Bone marrow (tissue), 2 donors: ENCODE data around the gene DAB1.

ENCODE experiments used
- DNase-seq, 2 donors: peaks; one replicate each; lab custom pipeline; 2025; lab: John Stamatoyannopoulos, UW

DAB1 gene

DNA sequence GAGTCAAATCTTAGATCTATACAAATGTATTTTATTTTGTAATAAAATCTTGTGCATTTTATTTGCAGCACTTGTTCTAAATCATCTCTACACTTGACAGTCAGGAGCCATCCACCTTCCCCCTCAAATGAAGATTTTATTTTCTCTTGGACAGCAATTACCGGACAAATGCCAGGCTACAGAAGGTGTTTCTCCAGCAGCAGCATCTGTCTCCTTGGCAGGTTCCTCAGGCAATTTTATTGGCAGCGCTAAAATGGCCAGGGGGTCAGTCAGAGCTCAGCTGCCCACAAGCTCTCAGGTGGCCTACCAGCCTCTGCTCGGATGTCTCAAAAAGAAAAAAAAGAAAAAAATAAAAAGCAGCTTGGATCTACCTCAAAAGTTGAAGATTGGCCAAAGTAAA is 107.6 kb downstream of the DAB1 start:
- no peak for DNase-seq

DNA sequence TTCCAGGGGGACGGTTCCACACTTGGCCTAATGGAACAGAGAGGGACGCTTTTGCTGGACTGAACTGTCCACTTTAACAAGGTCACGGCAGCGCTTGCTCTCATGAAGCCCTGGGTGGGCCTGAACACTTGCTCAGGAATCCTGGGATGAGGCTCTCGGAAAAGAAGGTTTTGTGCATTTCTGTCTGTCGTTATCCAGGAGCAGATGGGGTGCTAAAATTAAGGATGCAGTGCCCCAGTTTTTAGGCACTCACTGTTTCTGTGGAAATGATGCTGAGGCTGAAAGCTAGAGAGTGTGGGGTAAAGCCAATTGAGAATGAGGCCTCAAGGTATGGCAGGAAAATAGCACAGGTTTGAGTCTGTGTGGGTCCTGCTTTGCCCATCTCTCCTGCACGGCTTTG is 111.0 kb downstream of the DAB1 start:
- DNase-seq, result no peak

DNA sequence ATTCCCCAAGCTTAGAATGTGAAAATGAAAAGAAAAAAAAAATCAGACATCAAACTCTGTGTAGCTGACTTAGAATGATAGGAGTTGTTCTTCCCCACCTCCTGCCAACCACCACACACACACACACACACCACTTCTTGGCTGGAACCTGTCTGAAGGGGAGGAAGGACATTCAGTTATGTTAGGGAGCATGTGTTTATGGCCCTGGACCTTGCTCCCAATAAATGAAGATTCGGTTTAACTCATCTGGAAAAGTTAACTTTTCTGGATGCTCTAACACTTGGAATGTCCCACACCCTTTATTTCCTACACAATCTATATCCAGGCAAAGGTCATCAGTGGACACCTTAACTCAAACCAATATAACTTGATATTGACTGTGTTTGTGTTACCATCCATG is 112.4 kb downstream of the DAB1 start:
- DNase-seq, result no peak

DNA sequence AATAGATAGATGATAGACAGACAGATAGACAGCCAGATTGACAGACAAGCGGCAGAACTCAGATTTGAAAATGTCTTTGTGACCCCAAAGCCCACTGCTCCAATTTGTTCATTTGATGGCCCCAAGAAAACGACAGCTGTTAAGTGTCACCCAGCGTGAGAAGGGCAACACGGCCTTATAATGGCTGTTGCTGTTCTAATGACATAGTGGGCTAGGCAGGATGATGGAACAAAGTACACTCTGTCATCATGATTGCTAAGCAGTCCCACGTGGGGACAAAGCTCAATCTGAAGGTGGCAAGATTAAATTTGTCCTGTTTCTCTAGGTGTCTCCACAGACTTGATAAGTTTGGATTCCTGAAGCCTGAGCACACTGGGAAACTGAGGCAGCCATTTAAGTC is 112.9 kb downstream of the DAB1 start:
- no peak for DNase-seq

DNA sequence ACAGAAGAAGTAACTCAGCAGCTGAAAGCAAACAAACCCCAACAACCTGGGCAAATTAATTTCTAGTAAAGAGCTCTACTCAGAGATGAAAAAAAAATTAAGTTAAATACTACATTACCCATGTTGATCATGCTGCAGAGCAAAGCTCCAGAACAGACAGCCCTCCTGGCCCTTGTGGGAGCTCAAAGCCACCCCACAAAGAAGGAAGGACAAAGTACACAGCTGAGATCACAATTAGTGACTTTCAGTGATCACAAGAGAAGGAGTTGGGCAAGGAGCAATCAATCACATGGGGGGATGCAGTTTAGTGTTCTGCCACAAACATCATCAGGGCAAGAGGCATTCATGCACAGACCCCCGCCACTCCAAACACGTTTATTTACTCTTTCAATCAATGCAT is 114.2 kb downstream of the DAB1 start:
- no peak for DNase-seq

DNA sequence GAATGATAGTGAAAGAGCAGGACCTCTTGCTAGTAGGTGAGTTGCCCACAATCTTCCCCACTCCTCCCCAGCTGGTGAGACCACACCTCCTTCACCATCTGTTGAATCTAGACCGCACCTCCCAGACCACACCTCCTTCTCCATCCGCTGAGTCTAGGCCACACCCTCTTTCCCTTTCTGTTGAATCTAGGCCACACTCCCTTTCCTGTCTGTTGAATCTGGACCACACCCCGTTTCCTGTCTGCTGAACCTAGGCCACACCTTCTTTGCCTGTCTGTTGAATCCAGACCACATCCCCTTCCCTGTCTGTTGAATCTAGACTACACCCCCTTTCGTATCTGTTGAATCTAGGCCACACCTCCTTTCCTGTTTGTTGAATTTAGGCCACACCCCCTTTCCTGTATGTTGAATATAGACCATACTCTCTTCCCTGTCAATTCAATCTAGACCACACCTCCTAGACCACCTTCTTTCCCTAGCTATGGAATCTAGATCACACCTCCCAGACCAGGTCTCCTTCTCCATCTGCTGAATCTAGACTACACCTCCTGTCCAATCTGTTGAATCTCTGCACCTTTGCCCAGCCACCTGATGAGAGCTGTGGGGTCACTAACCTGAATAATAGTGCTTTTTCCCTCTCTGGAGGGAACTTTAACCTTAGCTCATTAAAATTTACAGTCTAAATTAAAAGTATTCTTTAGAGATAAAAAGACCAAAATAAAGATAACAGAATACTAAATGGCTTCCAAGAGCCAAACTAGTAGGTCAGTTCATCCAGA is 116.3 kb downstream of the DAB1 start:
- no peak for DNase-seq

DNA sequence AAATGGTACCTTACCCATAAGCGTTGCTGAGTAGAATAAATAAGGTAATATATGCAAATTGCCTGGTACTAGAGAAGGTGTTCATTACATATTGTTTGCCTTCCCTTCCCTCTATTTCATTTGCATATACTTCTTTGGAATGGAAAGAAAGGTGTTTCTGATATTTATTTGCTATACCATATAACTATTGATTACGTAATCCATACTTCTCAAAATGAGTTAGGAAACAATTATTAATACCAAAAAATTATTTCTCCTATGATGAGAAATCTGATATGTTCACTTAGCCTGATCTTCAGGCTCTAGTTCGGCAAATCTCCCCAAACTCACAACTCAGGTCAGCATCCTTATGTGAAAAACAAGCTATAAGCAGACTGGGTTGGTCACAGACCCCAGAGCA is 119.3 kb downstream of the DAB1 start:
- DNase-seq, result no peak

DNA sequence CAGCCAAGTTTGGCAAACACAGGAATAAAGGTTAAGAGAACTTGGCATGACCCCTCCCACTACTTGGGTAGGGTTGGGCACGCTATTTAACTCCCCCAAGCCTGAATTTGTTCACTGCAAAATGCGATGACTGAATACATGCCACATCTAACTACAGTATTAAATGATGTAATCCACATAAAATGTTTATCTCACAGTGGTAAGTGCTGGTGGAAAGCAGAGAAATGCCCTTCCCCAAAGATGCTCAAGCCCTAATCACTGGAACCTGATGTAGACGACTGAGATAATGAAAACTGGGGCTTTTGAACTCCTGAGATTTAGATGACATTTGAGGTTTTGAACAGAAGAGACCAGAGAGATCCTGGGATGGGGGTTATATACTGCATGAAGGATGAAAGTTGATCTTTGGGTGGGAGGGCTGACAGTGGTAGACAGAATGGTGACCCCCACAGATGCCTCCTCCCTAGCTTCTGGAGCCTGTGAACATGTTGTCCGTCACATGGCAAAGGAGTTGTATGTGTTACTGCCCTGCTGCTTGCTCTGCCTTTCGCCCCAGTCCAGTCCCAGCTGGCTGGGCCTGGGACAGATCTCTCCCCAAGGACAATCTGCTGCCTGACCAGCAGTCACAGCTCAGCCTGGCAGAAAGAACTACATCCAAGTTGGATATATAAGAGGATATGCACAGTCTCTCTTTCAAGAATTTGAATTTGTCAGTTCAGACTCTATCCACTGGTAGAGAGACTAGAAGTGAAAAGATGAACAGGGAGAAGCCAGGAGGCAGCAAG is 120.9 kb downstream of the DAB1 start:
- no peak for DNase-seq

DNA sequence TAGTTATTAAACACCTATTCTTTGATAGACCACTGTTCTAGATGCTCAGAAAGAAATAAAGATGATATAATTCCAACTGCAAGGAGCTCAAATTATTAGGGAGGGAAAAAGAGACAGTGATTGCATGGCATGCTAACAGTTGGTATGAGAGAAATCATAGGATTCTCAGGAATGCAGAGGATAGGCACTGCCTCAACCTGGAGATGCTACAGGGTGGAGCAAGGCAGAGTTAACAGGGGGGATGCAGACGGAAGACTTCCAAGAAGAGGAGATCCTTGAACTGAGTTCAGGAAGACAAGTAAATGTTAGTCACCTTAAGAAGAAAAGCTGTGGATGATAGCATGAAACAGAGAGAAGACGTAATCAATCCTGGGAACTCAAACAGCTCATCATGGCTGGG is 123.7 kb downstream of the DAB1 start:
- no peak for DNase-seq

DNA sequence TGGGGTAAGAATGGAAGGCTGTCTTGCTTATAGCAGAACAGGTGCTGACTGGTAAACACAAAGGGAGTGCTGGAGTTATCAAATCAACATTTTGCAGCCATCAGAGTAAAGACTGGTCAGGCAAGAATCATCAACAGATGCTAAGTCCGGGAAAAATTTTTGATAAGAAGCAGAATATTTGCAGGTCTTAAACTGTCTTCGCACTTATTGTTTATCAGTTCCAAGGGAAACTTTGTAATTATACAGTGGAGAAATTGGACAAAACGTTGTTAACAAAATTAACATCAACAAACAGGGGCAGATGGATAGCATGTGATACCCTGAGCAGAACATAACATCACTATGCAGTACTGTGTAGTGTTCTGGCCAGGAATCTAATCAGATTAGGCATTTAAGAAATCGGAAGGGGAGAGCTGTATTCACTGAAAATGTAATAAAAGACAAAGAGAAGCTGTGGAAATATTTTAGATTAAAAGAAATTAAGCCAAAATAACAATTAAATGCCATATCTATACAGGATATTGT is 127.1 kb downstream of the DAB1 start:
- no peak for DNase-seq

DNA sequence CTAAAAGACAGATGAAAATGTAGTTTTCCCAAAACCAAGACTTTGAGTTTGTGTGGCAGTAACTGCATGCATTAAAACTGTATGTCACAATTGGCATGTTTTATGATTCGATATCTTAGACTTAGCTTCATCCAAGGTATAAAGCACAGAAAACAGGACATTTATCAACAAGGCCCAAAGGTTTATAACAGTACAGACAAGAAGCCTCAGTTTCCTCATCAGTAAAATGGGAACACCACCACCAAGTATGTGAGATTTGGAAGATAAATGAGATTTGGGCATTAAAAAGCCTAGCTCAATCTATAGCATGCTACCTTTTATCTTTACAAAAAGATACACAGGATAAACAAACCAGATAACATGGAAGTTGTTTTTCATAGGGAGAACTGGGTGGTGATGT is 128.5 kb downstream of the DAB1 start:
- DNase-seq, result no peak

DNA sequence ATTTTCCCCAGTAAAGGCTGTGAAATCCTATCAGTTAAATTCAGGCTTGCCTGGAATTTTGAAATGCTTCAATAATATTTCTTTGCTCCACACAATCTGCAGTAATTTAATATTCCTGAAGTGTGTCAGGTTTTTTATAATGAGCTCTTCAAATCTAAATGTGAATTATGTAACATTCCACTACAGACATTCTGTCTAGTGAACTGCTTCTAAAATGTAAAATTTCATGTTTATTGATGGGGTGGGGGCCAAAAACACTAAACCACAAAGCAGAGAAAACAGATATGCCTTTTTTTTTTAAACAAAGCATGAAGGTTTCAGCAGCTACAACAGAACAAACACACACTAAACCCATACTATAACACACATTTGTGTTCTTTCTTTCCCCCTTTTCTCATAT is 129.7 kb downstream of the DAB1 start:
- no peak for DNase-seq

DNA sequence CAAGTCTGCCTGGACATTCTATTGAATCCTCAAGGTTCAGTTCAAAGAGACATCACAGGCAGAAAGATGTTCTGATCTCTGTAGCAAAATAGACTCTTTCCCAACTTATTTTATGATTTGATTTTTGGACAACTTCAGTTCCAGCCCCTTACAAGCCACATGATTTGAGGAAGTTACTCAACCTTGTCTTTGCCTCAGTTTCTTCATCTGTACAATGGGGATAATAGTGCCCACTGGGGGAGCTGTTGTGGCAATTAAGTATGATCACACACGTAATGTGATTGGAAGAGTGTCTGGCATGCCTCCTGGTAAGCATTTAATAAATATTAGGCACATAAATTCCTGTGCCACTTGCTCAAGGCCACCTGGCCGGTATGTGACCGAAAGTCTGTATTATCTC is 130.6 kb downstream of the DAB1 start:
- no peak for DNase-seq

DNA sequence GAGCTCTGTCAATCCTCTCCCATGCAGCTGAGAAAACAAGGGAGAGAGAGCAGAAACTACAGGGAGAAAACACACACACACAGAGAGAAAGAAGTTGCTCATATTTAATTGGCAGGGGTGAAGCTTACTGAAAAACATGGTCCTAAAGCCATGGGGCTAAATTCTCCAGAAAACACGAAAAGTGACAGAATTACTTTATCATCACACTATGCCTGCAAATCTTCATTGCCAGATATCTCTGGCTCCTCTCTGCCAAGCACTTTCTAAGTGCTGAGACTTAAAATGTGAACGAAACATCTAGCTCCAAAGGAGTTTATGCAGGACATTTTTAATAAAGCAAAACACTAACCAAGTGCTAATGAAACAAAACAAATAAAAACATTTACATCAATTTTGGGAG is 134.1 kb downstream of the DAB1 start:
- no peak for DNase-seq

DNA sequence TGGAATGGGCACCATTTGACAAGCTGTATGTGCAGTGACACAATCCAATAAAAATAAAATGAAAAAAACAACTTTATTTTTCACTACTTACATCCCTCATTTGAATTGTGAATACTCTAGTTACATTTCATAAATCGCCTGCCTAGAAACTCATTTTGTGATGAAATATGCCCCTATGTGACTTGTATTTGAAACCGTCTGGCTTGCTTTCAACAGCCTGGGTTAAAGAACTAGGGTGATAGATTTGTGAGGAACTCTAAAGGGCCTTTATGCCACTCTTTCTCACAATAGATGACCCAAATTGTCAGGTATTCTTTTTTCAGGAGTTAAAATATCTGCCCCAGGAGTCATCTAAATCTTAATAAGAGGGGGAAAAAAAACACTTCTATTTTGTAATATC is 137.9 kb downstream of the DAB1 start:
- no peak for DNase-seq

DNA sequence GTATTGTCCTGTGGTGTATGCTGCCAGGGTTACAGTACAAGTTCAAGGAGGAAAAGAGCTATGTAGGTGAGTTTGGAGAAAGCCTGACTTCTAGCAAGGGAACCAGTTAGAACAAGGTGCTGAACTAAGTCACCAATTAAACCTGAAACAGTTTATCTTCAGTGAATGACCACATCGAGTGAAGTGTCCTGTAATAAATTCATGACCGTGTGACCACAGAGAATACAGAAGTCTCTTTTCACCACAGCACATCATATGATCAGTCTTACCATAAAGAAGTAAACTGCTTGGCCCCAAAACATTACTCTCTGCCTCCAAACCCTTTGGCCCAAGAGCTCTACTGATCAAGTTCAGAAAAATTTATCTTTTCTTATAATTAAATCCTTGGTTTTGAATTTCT is 141.4 kb downstream of the DAB1 start:
- DNase-seq, result no peak

DNA sequence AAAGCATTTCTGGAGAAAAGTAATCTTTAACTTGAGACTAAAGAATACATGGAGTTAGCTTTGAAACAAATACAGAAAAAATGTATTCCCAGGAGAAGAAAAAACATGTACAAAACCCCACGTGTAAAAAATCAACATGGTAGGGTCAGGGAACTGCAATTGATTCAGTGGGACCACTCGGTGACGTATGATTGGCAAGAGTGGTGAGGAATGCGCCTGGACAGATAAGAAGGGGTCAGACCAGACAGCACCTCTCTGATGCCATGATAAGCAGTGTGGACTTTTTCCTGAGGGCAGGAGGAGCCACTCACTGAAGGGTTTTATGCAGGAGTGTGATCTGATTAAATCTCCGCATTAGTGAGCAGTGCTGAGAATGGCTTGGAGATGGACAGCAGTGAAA is 142.5 kb downstream of the DAB1 start:
- DNase-seq, result no peak

DNA sequence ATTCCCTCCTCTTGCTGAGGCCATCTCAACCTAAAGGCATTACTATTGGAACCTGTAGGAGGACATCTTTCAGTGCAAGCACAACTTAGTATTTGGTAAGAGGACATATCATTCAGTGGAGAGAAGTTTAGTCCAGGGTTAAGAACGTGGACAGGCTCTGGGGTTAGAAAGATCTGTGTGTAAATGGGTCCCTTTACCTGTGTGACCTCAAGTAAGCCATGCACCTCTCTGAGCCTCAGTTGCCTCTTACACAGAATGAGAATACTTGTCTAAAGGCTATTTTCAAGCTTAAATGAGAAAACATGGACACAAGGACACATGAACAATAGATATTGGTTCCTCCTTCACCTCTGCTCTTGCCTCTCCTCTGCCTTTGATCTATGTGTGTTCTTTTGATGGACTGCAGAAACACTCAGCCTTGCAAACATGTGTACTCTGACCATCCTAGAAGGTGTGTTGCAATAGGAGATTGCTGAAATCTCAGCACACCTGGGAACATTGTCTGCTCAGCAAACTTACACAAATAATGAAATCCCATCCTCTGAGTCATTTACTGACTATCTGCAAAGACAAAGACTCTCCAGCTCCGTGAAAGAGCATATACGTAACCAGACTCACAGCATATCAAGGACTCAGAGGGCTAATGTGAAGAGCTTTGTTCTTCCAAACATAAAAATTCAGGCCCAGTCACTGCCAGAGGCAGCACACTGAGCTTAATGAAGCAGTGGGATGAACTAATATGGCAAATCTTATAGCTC is 143.8 kb downstream of the DAB1 start:
- DNase-seq, result no peak

DNA sequence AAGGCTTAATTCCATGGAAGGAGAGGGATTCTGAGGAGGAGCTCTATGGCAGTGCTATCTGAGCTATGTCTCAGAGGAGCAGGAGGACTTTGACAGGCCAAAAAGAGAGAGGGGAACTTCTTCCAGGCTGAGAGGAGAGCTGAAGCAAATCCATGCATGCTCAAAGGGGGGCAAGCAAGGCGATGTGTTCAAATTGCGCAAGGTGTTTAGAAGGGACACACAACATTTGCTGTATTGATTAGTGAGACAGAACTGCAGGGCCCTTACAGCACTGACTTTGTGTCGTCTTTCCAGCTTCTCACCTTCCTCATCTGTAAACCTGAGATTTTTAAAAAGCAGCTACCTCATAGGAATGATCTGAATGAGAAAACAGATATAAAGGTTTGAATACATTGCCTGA is 145.3 kb downstream of the DAB1 start:
- no peak for DNase-seq

DNA sequence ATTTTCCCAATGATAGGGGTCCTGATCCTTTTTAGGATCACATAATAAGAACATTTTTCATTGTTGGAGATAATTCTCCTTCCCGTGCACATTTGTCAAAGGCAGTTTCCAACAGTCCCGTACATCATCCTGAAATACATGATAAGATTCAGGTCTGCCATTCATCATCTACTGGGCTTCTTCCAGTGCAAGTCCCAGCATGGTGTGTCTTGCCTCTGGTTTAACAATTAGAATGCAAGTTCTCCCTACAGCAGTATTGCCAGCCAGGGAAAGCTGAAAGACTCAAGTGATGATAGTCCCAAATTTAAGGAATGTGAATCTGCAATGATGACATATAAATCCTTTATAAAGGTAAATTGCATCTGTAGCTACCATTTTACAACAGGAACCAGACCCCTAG is 146.2 kb downstream of the DAB1 start:
- DNase-seq, result no peak

DNA sequence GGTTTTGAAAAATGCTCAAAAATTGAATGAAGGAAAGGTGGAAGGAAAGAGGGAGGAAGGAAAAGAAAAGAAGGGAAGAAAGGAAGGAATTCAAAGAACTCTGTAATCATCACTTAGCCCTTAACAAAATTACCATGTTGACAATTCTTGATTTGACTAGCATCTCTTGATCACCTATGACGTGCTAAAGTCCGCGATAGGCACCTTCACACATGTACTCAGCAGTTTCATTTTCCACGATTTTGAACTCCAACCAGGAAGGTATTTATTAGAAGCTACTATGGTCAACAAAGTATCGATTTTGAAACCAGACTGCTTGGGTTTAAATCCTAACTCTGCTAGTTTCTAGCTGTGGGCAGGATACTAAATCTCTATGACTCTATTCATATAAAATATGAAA is 146.9 kb downstream of the DAB1 start:
- no peak for DNase-seq

DNA sequence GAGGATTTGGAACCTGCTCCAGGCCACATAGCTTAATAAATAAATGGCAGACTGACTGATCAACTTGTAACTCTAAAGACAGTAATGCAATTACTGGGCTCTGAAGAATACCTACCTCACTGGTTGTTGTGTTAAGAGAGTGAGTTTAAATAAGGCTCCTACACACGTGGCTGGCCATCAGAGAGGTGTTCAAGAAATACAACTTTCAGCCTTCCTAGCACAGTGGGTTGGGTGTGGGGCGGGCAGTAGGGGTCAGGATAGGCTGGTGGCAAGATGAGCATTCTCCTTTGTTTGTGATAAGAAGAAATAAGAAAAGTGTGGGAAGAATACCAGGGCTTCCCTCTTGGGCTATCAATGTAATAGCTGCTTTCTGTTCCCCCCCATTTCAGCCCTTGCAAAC is 151.3 kb downstream of the DAB1 start:
- no peak for DNase-seq

DNA sequence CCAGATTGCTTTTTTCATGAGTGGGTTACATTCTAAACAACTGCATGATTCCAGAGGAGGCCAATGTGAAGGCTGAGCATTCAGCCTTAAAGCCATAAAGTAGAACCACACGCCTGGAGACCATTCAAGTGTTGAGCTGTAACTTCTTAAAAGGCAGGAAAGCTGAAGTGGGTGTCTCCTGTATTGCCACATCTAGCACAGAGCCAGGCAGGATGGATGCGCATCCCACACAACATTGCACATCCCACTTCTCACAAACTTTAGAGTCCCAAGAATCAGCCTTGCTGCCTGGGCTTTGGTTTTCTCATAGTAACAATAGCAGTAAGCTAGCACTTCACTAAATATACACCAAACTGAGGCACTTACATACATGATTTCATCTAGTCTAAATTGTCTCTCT is 151.7 kb downstream of the DAB1 start:
- DNase-seq, result no peak
